ENCODE measurements around the gene CTNNBL1.
"Not testable (repeated sequence)": the region's sequence is repeated elsewhere in the genome, so short reads cannot be mapped to it uniquely, and the experiment has no call there.

Gene CTNNBL1

GRCh38 chr20:37848706-37849105, 154.9 kb downstream of the CTNNBL1 start:
- H3K27me3 ChIP-seq (ENCODE audit: low read depth), result no peaks in the 10 kb centered on the region
- DNase-seq (ENCODE audit: low spot score in 2 of 2), result no peak
- in situ Hi-C loops (cut with MboI; ENCODE audit: low sequenced_read_pairs), result no loop called here
- no peaks in the 10 kb centered on the region for H3K36me3 ChIP-seq (replicated peaks)
- no peaks in the 10 kb centered on the region for H3K9me3 ChIP-seq
- H3K4me3 ChIP-seq, result no peak overlapping the region
- peaks cover 6% of the 10 kb centered on the region for H3K4me1 ChIP-seq

GRCh38 chr20:37849156-37849555, 155.3 kb downstream of the CTNNBL1 start:
- in situ Hi-C loops (cut with MboI; ENCODE audit: low sequenced_read_pairs), result no loop called here
- Histone ChIP-seq H3K36me3 (replicated peaks) (no peaks in the 10 kb centered on the region), H3K27me3 (ENCODE audit: low read depth) (no peaks in the 10 kb centered on the region), H3K4me3 (no peak overlapping the region), H3K9me3 (no peaks in the 10 kb centered on the region), H3K4me1 (peaks cover 6% of the 10 kb centered on the region)
- no peak for DNase-seq (ENCODE audit: low spot score in 2 of 2)

- Histone ChIP-seq H3K4me1 (peaks cover 6% of the 10 kb centered on the region), H3K9me3 (no peaks in the 10 kb centered on the region), H3K4me3 (no peak overlapping the region), H3K36me3 (replicated peaks) (no peaks in the 10 kb centered on the region), H3K27me3 (ENCODE audit: low read depth) (no peaks in the 10 kb centered on the region)
- no peak for DNase-seq (ENCODE audit: low spot score in 2 of 2)
- in situ Hi-C loops (cut with MboI; ENCODE audit: low sequenced_read_pairs), result no loop called here
Measured at GRCh38 chr20:37849566-37849965, 155.7 kb downstream of the CTNNBL1 start.

GRCh38 chr20:37850036-37850592, 156.3 kb downstream of the CTNNBL1 start:
- no peak overlapping the region for H3K4me3 ChIP-seq
- peaks cover 6% of the 10 kb centered on the region for H3K4me1 ChIP-seq
- no peaks in the 10 kb centered on the region for H3K9me3 ChIP-seq
- DNase-seq (ENCODE audit: low spot score in 2 of 2), result no peak
- no peaks in the 10 kb centered on the region for H3K27me3 ChIP-seq (ENCODE audit: low read depth)
- in situ Hi-C loops (cut with MboI; ENCODE audit: low sequenced_read_pairs), result no loop called here
- H3K36me3 ChIP-seq (replicated peaks), result no peaks in the 10 kb centered on the region

GRCh38 chr20:37850724-37851355, 157.0 kb downstream of the CTNNBL1 start:
- Histone ChIP-seq H3K4me3 (no peak overlapping the region), H3K9me3 (no peaks in the 10 kb centered on the region), H3K36me3 (replicated peaks) (no peaks in the 10 kb centered on the region), H3K4me1 (peaks cover 6% of the 10 kb centered on the region), H3K27me3 (ENCODE audit: low read depth) (no peaks in the 10 kb centered on the region)
- DNase-seq (ENCODE audit: low spot score in 2 of 2), result no peak
- in situ Hi-C loops (cut with MboI; ENCODE audit: low sequenced_read_pairs), result no loop called here

- no peaks in the 10 kb centered on the region for H3K27me3 ChIP-seq (ENCODE audit: low read depth)
- H3K4me3 ChIP-seq, result no peak overlapping the region
- no peaks in the 10 kb centered on the region for H3K36me3 ChIP-seq (replicated peaks)
- H3K9me3 ChIP-seq, result no peaks in the 10 kb centered on the region
- H3K4me1 ChIP-seq, result no peaks in the 10 kb centered on the region
- DNase-seq (ENCODE audit: low spot score in 2 of 2), result no peak
- in situ Hi-C loops (cut with MboI; ENCODE audit: low sequenced_read_pairs), result no loop called here
Measured at GRCh38 chr20:37852666-37853065, 158.8 kb downstream of the CTNNBL1 start.

- Histone ChIP-seq H3K9me3 (no peaks in the 10 kb centered on the region), H3K36me3 (replicated peaks) (no peaks in the 10 kb centered on the region), H3K27me3 (ENCODE audit: low read depth) (no peaks in the 10 kb centered on the region), H3K4me3 (no peak overlapping the region), H3K4me1 (no peaks in the 10 kb centered on the region)
- in situ Hi-C loops (cut with MboI; ENCODE audit: low sequenced_read_pairs), result no loop called here
- DNase-seq (ENCODE audit: low spot score in 2 of 2), result no peak
Measured at GRCh38 chr20:37853823-37854375, 160.1 kb downstream of the CTNNBL1 start.

- H3K36me3 ChIP-seq (replicated peaks); H3K4me1 ChIP-seq; H3K4me3 ChIP-seq; in situ Hi-C loops (cut with MboI; ENCODE audit: low sequenced_read_pairs); H3K9me3 ChIP-seq; DNase-seq (ENCODE audit: low spot score in 2 of 2); H3K27me3 ChIP-seq (ENCODE audit: low read depth): not testable (repeated sequence)
Measured at GRCh38 chr20:37856034-37856433, 162.2 kb downstream of the CTNNBL1 start.

- H3K36me3 ChIP-seq (replicated peaks), result peaks cover 13% of the 10 kb centered on the region
- no peaks in the 10 kb centered on the region for H3K9me3 ChIP-seq
- in situ Hi-C loops (cut with MboI; ENCODE audit: low sequenced_read_pairs), result no loop called here
- DNase-seq (ENCODE audit: low spot score in 2 of 2), result no peak
- H3K4me1 ChIP-seq, result no peaks in the 10 kb centered on the region
- no peak overlapping the region for H3K4me3 ChIP-seq
- no peaks in the 10 kb centered on the region for H3K27me3 ChIP-seq (ENCODE audit: low read depth)
Measured at GRCh38 chr20:37856932-37857660, 163.3 kb downstream of the CTNNBL1 start.

GRCh38 chr20:37859406-37860171, 165.8 kb downstream of the CTNNBL1 start:
- no peak overlapping the region for H3K4me3 ChIP-seq
- DNase-seq (ENCODE audit: low spot score in 2 of 2), result no peak
- H3K9me3 ChIP-seq, result no peaks in the 10 kb centered on the region
- H3K4me1 ChIP-seq, result no peaks in the 10 kb centered on the region
- H3K36me3 ChIP-seq (replicated peaks), result peaks cover 13% of the 10 kb centered on the region
- no peaks in the 10 kb centered on the region for H3K27me3 ChIP-seq (ENCODE audit: low read depth)
- in situ Hi-C loops (cut with MboI; ENCODE audit: low sequenced_read_pairs), result no loop called here

- Histone ChIP-seq H3K4me1 (no peaks in the 10 kb centered on the region), H3K36me3 (replicated peaks) (peaks cover 13% of the 10 kb centered on the region), H3K9me3 (no peaks in the 10 kb centered on the region), H3K27me3 (ENCODE audit: low read depth) (no peaks in the 10 kb centered on the region), H3K4me3 (no peak overlapping the region)
- in situ Hi-C loops (cut with MboI; ENCODE audit: low sequenced_read_pairs), result no loop called here
- no peak for DNase-seq (ENCODE audit: low spot score in 2 of 2)
Measured at GRCh38 chr20:37863289-37863688, 169.5 kb downstream of the CTNNBL1 start.

GRCh38 chr20:37864298-37864697, 170.5 kb downstream of the CTNNBL1 start:
- in situ Hi-C loops (cut with MboI; ENCODE audit: low sequenced_read_pairs), result no loop called here
- H3K27me3 ChIP-seq (ENCODE audit: low read depth), result no peaks in the 10 kb centered on the region
- no peaks in the 10 kb centered on the region for H3K9me3 ChIP-seq
- no peak overlapping the region for H3K4me3 ChIP-seq
- peaks cover 13% of the 10 kb centered on the region for H3K36me3 ChIP-seq (replicated peaks)
- H3K4me1 ChIP-seq, result peaks cover 7% of the 10 kb centered on the region
- no peak for DNase-seq (ENCODE audit: low spot score in 2 of 2)

GRCh38 chr20:37866051-37866450, 172.2 kb downstream of the CTNNBL1 start:
- Histone ChIP-seq H3K4me3 (no peak overlapping the region), H3K9me3 (no peaks in the 10 kb centered on the region), H3K27me3 (ENCODE audit: low read depth) (no peaks in the 10 kb centered on the region), H3K4me1 (peaks cover 12% of the 10 kb centered on the region), H3K36me3 (replicated peaks) (peaks cover 9% of the 10 kb centered on the region)
- no peak for DNase-seq (ENCODE audit: low spot score in 2 of 2)
- in situ Hi-C loops (cut with MboI; ENCODE audit: low sequenced_read_pairs), result no loop called here

All from HAP-1 (cell line).